Fibroblast of gingiva (primary cell): ENCODE results near the gene ANGEL1.

Experiments used
- DNase-seq: peaks from one replicate; pipeline ENCODE4 v3.0.0-alpha.2; 2011; ENCODE audit warnings: low read depth

Gene ANGEL1

DNA sequence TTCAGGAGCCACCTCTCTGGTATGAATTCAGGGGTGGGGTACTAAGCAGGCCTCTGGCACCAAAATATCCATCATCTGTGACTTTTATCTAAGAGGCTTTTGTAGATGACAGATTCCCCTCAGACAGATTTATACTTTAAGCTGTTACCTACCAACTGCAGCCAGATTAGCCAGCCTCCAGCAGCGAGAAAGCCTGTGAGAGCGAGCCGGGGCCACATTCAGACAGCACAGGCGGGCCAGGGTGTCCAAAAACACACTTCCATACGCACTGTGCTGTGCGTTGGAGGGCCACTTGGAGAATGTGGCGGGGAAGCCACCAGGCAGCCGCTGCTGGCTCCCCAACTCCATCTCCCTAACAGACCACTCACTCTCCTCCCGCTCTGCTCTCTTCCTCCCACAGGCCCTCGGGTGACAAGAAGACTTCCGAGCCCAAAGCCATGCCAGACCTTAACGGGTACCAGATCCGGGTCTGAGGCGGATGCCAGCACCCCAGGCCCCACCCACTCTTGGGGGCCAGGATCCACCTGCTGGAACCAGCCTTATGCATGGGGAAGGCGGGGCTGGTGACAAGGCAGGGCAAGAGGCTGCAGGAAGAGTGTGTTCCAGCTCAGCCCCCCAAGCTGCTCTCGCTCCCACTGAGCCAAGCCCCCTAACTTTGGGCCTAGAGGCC lies 34.0 kb downstream of the ANGEL1 start:
- no peak for DNase-seq

DNA sequence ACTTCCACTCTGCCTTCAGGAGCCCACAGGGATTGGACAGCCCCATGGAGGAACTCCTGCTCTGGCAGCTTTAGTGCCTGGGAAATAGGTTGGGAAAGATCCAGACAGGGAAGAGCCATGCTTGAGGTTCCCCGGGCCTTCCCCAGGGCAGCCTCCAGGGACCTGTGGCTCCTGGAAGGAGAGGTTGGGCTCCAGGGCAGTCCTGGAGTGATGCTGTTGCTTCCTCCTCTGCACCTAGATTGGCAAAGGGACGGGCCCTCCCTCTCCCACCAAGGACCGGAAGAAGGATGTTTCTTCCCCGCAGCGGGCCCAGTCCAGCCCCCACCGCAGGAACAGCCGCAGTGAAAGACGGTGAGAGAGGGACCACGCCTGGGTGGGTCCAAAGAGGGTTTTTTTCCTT lies 35.0 kb downstream of the ANGEL1 start:
- no peak for DNase-seq

DNA sequence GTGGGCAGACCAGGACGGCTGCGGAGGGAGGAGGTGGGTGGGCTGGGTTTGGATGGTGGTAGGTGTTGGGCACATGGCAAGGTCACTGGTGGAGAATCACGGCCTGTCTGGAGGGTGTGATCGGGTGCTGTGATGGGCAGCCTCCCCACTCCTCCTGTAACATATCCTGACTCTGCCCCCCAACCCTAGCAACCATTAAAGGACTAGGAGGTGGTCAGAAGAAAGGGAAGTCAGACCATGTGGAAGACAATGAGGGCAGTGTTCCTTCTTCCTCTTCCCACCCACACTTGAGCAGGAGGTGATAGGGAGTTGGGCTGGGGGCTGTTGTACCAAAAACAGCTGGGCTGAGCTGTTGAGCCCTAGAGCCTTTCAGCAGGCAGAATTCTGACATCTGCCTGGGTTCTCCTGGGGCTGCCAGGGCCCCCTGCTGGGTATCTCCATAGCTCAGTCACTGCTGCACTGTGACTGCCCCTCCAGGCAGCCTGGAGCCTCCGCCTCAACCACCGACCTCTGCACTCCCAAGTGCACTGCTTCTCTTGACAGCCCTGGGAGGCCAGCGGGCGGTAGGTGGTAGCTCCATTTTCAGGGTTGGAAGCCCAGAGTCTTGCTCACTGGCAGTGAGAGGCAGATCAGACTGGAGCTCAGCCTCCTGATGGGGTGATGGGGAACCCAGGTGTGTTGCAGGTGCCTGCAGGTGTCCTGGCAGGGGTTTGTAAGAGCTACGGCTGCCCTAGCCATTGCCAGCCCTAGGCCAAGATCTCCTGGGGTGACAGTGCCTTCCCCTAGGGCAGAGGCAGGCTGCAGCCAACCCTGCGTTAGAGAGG lies 36.0 kb downstream of the ANGEL1 start:
- DNase-seq = no peak

DNA sequence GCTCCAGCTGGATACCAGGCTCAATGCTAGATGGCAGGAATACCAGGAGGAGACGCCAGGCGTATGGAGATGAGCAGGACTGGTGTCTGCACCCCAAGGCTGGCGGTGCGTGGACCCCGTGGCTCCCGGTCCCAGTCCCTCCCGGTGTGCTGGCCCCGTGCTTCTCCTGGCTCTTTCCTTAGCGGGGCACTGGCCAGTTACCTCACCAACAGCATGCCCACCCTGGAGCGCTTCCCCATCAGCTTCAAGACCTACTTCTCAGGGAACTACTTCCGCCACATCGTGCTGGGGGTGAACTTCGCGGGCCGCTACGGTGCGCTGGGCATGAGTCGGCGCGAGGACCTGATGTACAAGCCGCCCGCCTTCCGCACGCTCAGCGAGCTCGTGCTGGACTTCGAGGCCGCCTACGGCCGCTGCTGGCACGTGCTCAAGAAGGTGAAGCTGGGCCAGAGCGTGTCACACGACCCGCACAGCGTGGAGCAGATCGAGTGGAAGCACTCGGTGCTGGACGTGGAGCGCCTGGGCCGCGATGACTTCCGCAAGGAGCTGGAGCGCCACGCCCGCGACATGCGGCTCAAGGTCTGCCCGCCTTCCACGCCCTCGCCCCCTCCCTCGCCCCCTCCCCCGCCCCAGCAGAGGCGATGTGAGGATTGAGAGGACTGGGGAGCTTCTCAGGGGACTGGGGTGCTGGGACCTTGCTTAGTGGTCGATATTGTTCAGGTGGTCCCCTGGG lies 36.8 kb downstream of the ANGEL1 start:
- DNase-seq = no peak

DNA sequence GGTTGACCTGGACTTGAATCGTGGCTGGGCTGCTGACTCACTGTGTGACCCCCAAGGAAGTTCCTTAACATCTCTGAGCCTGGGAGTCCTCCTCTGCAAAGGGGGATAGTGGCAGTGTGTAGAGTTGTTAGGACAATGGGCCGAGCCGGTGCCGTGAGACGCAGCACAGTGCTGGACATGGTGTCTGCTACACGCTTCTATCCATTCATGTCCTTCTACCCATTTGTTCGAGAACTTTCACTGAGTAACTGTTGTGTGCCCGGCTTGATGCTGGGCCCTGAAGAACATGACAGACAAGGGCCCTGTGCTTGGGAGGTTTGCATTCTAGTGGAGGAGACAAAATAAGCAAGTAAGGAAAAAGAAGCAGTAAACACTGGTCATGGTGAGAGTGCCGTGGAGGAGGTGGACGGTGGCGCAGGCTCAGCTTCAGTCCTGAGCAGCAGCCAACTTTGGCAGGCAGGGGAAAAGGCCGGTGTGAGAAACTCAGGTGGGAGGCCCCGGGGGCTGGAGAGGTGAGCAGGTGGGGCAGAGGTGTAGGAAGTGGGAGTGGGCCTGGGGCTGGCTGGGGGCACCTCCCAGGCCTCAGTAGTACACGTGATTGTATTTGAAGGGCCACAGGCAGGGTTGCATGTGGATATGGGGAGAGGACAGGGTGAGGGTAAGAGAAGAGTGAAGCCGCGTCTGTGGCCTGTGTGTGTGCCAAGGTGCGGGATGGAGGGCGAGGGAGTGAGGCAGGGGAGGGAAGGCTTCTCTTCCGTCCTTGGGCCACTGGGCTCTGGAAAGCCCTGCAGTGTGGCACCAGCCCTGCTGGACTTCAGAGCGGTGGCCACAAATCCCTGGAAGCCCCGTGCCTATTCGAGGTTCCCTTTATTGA lies 37.6 kb downstream of the ANGEL1 start:
- no peak for DNase-seq

DNA sequence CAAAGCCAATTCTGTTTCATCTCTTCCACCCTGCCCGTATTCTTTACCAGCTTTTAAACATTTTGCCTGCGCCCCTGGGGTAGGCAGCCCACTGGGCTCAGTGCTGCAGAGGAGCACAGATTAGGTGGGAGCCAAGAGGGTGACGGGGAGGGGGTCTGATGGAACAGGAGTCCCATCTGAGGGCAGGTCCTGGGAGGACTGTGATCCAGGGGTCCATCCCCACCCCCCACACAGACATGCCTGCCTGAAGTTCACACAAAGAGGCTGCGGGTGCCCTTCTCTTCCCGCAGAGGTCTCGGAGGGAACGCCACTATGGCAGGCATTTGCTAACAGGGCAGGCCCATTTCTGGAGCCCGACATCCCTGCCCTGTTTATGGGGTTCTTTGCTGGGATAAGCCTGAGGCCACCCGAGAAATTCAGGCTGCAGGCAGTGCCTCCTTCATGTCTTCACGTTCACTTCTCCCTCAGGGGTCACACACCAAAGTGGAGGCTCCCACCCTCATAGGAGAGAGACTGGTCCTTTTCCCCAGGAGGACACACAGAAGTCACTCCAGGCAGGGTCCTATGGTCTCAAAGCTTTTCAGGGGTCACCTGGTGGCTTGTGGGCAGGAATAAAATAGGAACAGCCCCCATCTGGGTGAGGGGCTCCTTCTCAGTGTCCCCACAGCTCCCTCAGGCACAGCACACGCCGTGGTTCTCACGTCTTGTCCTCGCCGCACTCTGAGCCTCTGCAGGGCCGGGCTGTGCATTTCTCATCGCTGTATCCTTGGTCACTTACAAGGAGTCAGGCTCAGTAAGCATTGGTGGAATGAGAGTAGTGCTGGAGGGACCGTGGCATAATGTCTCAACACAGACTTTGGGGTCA lies 38.5 kb downstream of the ANGEL1 start:
- no peak for DNase-seq

DNA sequence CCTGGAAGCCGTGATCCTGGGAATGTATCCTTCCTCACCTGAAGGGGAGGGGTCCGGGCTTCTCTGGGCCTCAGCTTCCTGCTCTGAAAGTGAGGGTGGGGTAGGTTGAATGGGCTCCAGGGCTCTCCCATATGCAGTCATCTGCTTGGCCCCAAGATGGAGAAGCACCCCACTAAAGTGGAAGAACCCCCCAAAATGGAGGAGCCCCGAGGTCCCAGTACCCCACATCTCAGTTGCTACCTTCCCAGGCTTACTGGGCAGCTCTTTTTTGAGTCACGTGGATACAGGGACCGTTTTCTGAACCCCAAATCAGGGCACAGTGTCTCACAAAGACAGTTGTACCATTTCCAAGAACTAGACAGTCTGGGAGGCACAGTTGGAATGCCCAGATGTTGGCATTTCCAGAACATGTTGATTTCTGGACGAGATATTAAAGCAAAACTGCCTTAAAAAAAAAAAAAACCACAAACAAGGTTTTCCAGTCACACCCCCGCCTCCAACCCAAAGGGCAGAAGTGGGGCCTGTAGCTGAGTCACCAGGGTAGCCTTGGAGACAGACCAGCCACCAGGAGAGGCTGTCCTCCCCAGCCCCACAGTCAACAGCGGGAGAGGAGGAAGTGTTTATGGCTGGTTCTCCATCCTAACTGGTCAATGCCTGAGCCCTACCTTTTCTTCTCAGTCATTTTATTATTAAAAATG lies 39.3 kb downstream of the ANGEL1 start:
- DNase-seq = peak; percentile 73

DNA sequence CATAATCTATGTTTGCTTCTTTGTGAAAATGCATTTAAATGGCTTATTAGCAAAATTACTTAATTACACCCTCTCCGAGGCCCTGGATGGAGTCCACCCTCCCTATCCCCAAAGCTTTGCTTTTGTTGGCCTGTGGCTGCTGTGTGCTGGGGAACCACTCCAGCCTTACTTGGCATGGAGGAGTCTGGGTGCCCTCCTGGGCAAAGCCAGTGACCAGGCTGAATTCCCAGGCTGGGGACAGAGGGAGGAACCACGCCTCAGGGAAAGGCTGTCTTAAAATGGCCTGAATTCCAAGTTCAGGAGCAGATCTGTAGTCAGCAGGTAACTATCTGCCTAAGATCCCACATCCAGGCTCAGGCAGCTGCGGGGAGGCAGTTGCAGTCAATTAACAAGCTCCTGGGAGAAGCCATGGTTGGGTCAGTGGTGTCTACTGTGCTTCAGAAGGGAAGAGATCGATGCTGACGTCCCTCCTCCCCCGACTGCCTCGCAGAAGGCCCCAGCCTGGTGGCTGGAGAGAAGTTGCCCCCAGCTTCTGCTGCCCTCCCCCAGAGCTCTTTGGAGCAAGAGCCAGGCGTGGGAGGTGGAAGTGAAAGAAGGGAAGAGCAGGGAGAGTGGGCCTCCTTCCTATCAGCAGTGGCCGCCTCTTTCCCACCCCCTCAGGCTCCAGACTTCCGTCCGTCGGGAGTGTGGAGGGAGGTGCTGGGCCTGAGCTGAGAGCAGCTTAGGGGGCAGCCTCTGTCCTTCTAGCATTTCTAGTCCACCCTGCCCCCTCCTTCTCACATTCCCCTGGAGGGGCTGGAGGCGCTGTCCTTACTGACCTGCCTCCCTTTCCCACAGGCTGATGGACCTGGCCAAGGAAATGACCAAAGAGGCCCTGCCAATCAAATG lies 40.1 kb downstream of the ANGEL1 start:
- DNase-seq = no peak

DNA sequence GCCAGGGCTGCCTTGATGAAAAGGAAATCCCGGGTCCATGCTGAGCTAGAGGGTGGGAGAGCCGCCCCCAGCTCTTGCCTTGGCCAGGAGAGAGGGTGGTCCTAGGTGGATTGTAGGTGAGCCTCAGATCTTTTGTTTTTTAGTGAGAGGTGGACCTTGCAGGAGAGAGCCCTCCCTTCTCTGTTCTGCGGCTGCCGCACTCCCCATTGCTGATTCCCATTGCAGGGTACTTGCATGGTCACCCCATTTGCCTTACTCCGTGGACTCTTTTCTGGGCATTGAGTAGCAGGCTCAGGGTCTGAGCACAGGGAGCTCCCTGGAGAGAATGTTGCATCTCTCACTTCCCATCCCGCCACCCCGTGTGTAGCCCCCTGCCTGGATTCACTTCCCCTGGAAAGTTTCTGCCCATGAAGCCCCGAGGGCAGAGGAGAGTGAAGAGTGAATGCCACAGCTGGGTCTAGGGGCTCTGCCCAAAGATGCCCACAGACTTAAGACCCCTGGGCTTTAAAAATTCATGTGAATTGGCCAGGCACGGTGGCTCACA lies 41.2 kb downstream of the ANGEL1 start:
- DNase-seq = no peak

DNA sequence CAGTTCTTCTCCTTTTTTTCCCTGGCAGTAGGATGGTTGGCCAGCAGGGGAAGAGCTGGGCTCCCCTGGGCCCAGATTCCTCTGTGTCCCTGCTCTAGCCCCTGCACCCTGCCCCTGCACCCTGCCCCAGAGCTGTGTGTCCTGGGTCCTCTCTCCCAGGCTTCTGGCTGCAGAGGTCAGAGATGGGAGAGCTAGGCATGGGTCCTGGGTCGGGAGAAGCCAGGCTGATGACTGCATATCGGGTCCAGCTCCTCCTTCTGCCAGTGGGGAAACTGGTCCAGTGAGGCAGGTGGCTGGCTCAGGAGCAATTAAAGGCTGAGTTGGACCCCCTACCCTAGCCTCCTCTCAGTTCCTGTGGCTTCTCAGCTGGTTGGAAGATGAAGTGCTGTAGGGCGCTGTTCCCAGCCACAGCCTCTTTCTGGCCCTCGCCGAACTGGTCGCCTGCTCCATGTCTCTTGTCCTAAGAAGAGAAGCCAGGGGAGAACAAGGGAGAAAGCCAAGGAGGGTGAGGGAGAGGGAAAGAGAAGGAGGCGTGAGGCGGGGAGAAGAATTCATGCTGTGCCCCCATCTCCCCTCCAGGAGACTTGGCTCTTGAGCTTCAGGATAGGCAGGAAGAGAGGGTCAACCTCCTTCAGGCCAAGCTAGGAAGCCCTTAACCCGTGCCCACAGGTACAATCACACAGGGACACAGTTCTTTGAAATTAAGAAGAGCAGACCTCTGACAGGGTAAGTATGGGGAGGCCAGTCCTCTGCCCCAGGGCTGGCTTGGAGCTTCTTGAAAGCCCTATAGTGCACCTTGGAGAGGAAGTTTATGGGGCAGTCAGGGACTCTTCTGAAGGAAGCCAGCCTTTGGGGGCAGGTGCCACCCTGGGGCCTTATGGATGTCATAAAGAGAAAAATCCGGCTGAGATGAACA lies 41.9 kb downstream of the ANGEL1 start:
- no peak for DNase-seq

DNA sequence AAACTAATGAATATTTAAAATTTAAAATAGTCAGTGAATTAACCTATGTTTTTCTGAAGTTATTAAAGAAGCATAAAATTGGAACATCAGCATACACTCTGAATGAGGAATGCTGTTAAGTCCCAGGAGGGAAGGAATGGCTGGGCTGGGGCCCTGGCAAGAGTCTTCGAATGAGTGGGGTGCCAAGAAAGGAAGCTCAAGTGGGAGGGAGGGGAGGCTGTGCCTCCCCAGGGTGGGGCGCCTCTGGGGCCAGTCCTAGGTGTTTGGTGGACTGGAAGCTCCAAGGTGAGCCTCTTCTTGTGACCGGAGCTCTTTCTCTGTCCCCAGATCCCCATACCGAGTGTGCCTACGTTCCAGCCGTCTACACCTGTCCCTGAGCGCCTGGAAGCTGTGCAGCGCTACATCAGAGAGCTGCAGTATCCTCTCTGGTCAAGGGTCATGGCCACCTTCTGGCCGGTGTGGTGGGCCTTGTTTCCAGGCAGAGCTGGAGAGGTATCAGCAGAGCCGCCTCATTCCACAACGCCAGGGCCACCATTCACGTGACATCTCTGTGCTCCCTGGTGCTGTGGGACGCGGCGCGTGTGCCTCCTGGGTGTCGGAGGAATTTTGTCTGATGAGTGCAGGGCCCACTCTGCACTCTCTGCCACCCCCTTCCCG lies 42.9 kb downstream of the ANGEL1 start:
- DNase-seq = no peak

DNA sequence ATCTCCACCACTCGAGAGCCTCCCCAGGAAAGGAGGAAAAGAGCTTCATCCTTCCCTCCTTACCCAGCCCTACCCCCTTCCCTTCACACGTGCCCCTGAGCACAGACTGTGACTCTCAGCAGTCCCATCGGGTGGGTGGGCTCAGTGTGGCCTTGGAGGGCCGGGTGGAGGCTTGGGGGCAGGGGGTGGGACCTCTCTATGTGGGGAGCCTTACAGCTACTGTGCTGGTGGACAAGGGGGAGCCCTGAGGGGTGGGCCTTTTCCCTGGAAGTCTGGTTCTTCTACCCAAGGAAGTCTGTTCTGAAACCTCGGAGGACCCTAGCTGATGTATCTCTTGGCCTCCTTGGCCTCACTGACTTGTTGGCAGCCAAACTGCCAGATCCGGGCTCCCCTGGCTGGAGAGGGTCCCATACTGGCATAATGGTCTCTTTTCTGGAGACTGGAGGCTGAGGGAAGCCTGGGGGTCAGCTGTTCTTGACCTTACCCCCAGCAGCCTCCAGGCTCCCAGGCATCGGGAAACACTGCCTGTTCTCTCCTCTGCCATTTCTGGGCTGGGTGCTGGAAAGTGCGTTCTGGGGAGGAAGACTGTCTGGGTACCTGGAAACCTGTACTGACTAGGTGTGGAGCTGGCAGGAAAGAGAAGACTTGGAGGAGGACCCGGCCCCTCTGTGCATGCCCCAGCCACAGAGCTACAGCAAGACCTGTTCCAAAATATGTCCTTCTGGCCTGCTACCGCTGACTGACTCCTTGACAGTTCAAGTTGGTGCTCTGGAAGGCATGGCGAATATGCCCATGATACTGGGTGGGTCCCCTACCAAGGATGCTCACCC lies 43.8 kb downstream of the ANGEL1 start:
- no peak for DNase-seq

DNA sequence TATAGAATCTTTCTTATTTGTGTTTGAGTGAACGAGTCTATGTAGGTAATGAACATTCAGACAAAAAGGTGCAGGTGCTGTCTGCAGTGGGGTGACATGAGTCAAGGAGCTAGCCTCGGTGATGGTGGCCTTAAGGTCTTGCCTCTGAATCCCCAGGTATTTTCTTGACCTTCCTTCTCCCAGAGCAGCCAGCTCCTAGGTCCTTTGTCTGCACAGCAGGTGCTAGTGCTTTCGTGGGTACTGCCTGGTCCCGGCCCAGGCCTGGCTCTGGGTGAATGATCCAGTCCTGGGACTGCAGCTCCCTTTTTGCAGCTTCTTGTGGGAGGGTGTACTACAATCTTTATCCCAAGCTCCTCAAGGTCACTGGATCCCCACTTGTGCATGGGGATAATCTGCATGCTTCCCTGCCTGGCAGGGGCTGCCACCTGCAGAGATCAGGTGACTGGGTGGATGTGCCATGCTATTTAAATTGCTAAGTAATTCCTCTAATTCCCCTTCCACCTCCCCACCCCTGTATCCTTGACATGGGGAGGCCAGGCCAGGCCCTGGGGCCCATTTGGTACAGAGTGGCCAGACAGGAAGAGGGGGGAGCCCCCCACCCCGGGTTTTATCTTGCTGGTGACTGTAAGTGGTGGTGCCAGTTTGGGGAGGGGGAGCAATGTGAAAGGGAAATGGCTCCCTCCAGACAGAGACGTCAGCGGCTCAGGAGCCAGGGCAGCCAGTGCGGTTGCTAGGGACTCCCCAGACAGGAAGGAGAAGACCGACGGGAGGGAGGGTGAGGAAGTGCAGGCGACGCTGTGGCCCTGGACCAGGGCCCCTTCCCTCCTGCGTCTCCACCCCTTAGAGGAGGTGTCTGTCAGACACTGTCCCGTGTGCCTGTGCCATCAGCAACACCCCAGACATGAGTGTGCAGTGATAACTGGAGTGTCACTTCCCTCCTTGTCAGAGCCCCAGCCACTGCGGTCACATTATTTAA lies 44.7 kb downstream of the ANGEL1 start:
- DNase-seq = no peak

DNA sequence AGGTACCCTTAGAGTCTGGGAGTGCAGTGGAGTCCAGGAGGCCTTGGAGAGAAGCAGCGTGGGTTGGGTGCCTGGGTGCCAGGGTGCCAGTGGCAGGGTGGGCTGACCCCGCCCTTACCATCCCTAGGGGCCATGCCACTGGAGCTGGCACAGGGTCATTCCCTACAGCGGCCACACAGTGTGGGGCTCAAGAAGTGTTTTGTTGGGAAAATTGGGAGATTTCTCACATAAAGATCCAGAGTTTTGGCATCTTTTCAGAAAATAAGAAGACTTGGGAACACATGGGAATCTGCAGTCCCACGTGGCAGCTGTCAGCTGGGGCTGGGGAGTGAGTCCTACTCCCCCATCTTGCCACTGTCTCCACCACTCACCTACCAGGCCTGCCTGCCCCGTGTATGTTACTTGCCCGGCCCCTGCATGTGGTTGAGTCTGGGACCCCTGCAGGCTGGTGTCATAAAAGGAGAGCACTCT lies 47.2 kb downstream of the ANGEL1 start:
- DNase-seq = no peak
